A673 (cell line): ENCODE measurements around the gene STT3B. TPM values are rescaled to one million over a fixed set of nuclear protein-coding genes. Genes with fewer than 3 reads are reported as not detected.

Experiments
- BruUV-seq: library from RNA; stranded (reverse); fragments of 400-500 nt; replicated peaks from 2 replicates; lab custom pipeline; 2021; lab: Mats Ljungman, UMichigan
- CTCF ChIA-PET: fragments of 300-600 bp; sonication (Branson Sonifier 250); formaldehyde crosslinking; loops from one replicate; lab custom pipeline; 2022; ENCODE audit warnings: antibody characterized with exemption; lab: Charles Lee
- POLR2A ChIA-PET: fragments of 300-600 bp; sonication (Branson Sonifier 250); formaldehyde crosslinking; loops from one replicate; lab custom pipeline; 2022; ENCODE audit warnings: antibody characterized with exemption; ENCODE audit not compliant: low non-redundant PET; lab: Charles Lee
- DNase-seq: peaks from one replicate; pipeline ENCODE4 v3.0.0-alpha.2; 2015; ENCODE audit warnings: low spot score
- H3K27ac ChIP-seq: fragments of 200-600 bp; sonication (generic); 2 replicates; pipeline ENCODE4 v1.5.1; 2016; ENCODE audit warnings: mixed run types, low read depth, mild to moderate bottlenecking, mixed read lengths, antibody characterized with exemption, low read length; ENCODE audit not compliant: poor library complexity, severe bottlenecking
- H3K27me3 ChIP-seq: fragments of 200-600 bp; sonication (generic); replicated peaks from 2 replicates; pipeline ENCODE4 v1.6.1; 2017; ENCODE audit warnings: mixed run types, low read depth, mild to moderate bottlenecking, mixed read lengths, antibody characterized with exemption, low read length; ENCODE audit not compliant: insufficient read depth, poor library complexity
- H3K36me3 ChIP-seq: fragments of 200-600 bp; sonication (generic); 2 replicates; pipeline ENCODE4 v1.6.1; 2016; ENCODE audit warnings: mixed run types, mild to moderate bottlenecking, mixed read lengths, antibody characterized with exemption, low read length; ENCODE audit not compliant: insufficient read depth, poor library complexity, severe bottlenecking
- H3K4me1 ChIP-seq: fragments of 200-600 bp; sonication (generic); 2 replicates; pipeline ENCODE4 v1.6.1; 2017; ENCODE audit warnings: mixed run types, mild to moderate bottlenecking, mixed read lengths, antibody characterized with exemption, low read length; ENCODE audit not compliant: insufficient read depth, poor library complexity, severe bottlenecking
- H3K4me3 ChIP-seq: fragments of 200-600 bp; sonication (generic); 2 replicates; pipeline ENCODE4 v1.5.1; 2016; ENCODE audit warnings: low read depth, mixed run types, mild to moderate bottlenecking, mixed read lengths, low read length; ENCODE audit not compliant: poor library complexity, severe bottlenecking
- H3K9me3 ChIP-seq: fragments of 200-600 bp; sonication (generic); 2 replicates; pipeline ENCODE4 v1.6.1; 2016; ENCODE audit warnings: mixed run types, low read depth, mild to moderate bottlenecking, mixed read lengths, antibody characterized with exemption, low read length; ENCODE audit not compliant: poor library complexity, severe bottlenecking
- EZH2 ChIP-seq: fragments of 200-600 bp; sonication (generic); IDR thresholded peaks from 2 replicates; pipeline ENCODE4 v1.6.1; 2017; ENCODE audit warnings: borderline replicate concordance, low read depth, mild to moderate bottlenecking, mixed read lengths, antibody characterized with exemption, low read length; ENCODE audit not compliant: poor library complexity, severe bottlenecking
- intact Hi-C: fragments of 100-400 bp; cut with micrococcal nuclease; formaldehyde crosslinking; loops from one replicate; pipeline ENCODE4 v1.10.0; 2022; ENCODE audit not compliant: unreplicated experiment
- total RNA-seq: library from RNA; stranded (reverse); gene quantifications from 2 replicates; pipeline ENCODE4 v1.2.3, GENCODE V29; 2021
- TF ChIP-seq, protein P1 (sequence below): fragments of 300-800, 200-600 bp; sonication (generic); conservative IDR thresholded peaks from 2 replicates; pipeline ENCODE4 v1.5.1; 2017; ENCODE audit warnings: low read depth, mild to moderate bottlenecking, antibody characterized with exemption, low read length, moderate library complexity, mixed read lengths

STT3B gene
- total RNA-seq, 1 experiment from 2014 or later: 137 TPM

DNA sequence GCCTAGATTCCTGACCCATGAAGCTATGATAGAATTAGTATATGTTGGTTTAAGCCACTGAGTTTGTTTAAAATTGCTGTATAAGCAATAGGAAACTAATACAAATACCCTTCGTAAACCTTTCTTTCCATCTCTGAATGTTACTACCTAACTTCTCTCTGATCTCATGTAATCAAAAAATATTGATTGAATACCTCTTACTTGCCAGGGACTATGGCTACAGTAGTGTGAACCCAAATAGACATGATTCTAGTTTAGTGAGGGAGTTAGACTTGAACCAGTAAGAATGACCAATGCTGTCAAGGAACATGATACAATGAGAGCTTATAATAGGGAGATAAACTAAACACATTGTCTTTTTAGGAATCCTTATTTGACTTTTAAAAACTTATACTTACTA, 19.4 kb downstream of the STT3B start:
- POLR2A ChIA-PET: no interaction called here
- DNase-seq: no peak
- H3K27me3 ChIP-seq: no peaks in the 10 kb centered on the region
- peaks cover 3% of the 10 kb centered on the region for H3K4me1 ChIP-seq
- intact Hi-C loops: no loop called here
- peaks cover 5% of the 10 kb centered on the region for H3K9me3 ChIP-seq
- no peak for TF ChIP-seq EZH2
- TF ChIP-seq, protein P1, sequence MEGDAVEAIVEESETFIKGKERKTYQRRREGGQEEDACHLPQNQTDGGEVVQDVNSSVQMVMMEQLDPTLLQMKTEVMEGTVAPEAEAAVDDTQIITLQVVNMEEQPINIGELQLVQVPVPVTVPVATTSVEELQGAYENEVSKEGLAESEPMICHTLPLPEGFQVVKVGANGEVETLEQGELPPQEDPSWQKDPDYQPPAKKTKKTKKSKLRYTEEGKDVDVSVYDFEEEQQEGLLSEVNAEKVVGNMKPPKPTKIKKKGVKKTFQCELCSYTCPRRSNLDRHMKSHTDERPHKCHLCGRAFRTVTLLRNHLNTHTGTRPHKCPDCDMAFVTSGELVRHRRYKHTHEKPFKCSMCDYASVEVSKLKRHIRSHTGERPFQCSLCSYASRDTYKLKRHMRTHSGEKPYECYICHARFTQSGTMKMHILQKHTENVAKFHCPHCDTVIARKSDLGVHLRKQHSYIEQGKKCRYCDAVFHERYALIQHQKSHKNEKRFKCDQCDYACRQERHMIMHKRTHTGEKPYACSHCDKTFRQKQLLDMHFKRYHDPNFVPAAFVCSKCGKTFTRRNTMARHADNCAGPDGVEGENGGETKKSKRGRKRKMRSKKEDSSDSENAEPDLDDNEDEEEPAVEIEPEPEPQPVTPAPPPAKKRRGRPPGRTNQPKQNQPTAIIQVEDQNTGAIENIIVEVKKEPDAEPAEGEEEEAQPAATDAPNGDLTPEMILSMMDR: no peak
- no TSS peak for BruUV-seq
- no peaks in the 10 kb centered on the region for H3K36me3 ChIP-seq
- H3K27ac ChIP-seq: no peak overlapping the region
- no peak overlapping the region for H3K4me3 ChIP-seq
- CTCF ChIA-PET: no interaction called here

DNA sequence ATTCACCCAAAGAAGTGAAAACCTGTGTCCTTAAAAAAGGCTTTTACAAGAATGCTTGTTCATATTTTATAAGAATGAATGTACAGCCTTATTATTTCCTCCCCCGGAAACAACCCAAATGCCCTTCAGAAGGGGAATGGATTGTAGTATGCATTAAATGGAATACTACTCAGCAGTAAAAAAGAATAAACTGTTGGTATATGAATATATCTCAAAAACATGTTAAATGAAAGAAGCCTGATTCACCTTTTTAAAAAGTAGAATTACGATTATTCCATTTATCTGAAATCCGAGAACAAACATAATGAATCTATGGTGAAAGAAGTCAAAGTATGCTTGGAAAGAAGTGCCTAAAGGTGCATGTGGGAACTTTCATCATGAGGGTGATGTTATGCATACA, 20.5 kb downstream of the STT3B start:
- ChIA-PET CTCF (no interaction called here), POLR2A (no interaction called here)
- no peak for DNase-seq
- intact Hi-C loops: no loop called here
- TF ChIP-seq, protein P1: no peak
- TF ChIP-seq EZH2: no peak
- H3K4me1 ChIP-seq: peaks cover 3% of the 10 kb centered on the region
- H3K36me3 ChIP-seq: no peaks in the 10 kb centered on the region
- no peak overlapping the region for H3K4me3 ChIP-seq
- no TSS peak for BruUV-seq
- H3K9me3 ChIP-seq: peaks cover 6% of the 10 kb centered on the region
- H3K27ac ChIP-seq: no peak overlapping the region
- no peaks in the 10 kb centered on the region for H3K27me3 ChIP-seq

DNA sequence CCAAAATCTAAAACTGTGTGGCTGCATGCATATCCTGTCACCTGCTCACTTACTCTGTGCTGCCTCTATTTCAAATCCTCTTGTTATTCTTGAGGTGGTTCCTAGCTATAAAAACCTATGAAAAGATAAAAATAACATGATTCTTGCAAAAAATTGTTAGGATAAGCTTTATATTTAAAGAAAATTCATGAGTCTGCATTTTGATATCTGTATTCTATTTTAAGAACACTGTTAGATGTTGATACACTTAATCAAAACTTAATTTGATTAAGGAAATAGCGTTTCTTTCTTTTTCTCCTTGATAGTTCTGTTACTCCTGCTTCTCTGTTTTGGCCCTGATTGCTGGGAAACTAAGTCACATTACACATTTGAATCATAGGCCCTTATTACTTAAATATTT, 22.5 kb downstream of the STT3B start:
- Histone ChIP-seq H3K27me3 (no peaks in the 10 kb centered on the region), H3K9me3 (peaks cover 15% of the 10 kb centered on the region), H3K27ac (no peak overlapping the region), H3K36me3 (no peaks in the 10 kb centered on the region), H3K4me1 (peaks cover 3% of the 10 kb centered on the region), H3K4me3 (no peak overlapping the region)
- no peak for TF ChIP-seq EZH2
- TF ChIP-seq, protein P1: no peak
- no TSS peak for BruUV-seq
- intact Hi-C loops: no loop called here
- CTCF ChIA-PET: no interaction called here
- POLR2A ChIA-PET: interaction anchor here (0.7 kb wide), 1 partner anchor 1309 kb away, joined by 10 read pairs; no protein-coding TSS in a partner anchor
- no peak for DNase-seq
